GM13976 (cell line): Measurements from ENCODE around the gene ELMO1.

Source experiments
- DNase-seq: peaks from one replicate; pipeline ENCODE4 v3.0.0; 2012; ENCODE audit warnings: low spot score
- in situ Hi-C: fragments of 300-500 bp; cut with MboI; formaldehyde crosslinking; loops from one replicate; pipeline ENCODE4 v1.12.0; 2022; ENCODE audit warnings: low sequenced_read_pairs, mixed read lengths, inconsistent platforms; ENCODE audit not compliant: unreplicated experiment
- TF ChIP-seq, protein P1 (sequence below): IDR thresholded peaks from 2 replicates; pipeline ENCODE4 v1.5.1; 2012; ENCODE audit warnings: borderline replicate concordance, mild to moderate bottlenecking; ENCODE audit not compliant: insufficient read depth; ENCODE audit errors: extremely low read depth, missing control alignments, control extremely low read depth

The ELMO1 gene

GRCh38 chr7:37332243-37333016, 116.2 kb downstream of the ELMO1 start:
- TF ChIP-seq, protein P1, sequence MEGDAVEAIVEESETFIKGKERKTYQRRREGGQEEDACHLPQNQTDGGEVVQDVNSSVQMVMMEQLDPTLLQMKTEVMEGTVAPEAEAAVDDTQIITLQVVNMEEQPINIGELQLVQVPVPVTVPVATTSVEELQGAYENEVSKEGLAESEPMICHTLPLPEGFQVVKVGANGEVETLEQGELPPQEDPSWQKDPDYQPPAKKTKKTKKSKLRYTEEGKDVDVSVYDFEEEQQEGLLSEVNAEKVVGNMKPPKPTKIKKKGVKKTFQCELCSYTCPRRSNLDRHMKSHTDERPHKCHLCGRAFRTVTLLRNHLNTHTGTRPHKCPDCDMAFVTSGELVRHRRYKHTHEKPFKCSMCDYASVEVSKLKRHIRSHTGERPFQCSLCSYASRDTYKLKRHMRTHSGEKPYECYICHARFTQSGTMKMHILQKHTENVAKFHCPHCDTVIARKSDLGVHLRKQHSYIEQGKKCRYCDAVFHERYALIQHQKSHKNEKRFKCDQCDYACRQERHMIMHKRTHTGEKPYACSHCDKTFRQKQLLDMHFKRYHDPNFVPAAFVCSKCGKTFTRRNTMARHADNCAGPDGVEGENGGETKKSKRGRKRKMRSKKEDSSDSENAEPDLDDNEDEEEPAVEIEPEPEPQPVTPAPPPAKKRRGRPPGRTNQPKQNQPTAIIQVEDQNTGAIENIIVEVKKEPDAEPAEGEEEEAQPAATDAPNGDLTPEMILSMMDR = no peak
- in situ Hi-C loops = no loop called here
- no peak for DNase-seq

DNA sequence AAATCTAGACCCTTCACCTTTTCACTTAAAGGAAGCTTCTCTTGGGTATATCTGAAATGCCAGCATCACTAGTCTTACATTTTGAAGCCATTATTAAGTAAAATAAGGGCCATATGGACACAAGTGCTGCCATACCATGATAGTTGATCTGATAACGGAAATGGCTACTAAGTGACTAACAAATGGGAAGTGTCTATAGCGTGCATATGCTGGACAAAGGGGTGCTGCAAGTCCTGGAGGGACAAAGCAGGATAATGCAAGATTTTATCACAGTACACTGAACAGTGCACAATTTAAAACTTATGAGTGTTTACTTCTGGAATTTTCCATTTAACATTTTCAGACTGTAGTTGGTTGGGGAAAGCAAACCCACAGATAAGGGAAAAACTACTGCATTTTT, 117.9 kb downstream of the ELMO1 start:
- in situ Hi-C loops = no loop called here
- DNase-seq = no peak
- TF ChIP-seq, protein P1 = no peak

DNA sequence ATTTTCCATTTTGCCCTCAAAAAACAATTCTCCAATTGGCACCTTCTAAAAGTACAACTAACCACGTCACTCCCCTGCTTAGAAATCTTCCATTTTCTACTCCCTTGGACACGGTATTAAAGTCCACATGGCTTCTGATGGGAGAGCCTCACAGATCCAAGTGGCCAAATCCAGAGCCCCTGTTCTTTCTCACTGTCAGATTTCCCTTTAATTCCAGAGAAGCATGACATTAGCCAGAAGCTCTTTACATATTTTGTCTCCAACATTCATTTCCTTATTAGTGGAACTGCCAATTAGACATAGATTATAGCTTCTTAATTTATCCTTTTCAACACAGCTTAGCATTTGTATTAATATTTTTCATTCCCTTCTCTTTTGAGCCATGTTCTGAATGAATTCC, 118.7 kb downstream of the ELMO1 start:
- in situ Hi-C loops = no loop called here
- DNase-seq = no peak
- TF ChIP-seq, protein P1 = no peak

DNA sequence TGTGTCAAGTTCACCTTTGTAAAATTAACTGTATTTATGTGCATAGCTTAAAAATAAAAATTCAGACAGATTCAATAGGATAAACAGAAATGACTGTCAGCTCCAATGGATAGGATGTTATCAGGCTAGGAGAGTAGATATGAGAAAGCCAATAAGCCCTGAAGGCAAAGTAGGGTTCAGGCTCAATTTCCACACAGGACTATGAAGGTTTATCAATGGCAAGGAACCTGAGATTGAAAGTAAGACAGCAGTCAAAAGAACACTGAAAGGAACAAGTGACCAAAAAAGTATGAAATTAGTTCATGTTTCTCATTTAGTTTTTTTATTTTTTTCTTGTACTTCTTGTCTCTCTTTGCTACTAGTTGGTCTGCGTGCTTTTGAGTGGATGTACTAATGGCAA, 121.4 kb downstream of the ELMO1 start:
- in situ Hi-C loops = no loop called here
- TF ChIP-seq, protein P1 = no peak
- no peak for DNase-seq

DNA sequence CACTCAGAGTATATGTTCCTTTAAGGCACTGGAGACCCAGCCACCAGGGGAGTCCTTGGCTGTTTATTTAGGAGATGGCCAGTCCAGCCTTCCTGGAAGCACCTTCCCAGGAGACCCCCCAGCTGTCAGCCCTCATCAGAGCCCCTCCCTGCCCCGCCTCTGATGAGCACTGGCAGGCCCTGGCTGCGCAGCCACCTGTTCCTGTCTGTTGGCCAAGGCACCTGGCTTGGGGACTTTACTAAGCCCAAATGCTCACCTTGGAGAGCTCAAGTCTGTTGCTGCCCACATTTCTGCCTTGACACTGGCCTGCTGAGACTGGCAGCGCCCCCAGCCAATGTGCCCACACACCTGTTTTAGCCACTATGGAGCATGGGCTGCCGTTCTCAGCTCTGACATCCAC, 124.7 kb downstream of the ELMO1 start:
- in situ Hi-C loops = no loop called here
- TF ChIP-seq, protein P1 = no peak
- DNase-seq = no peak

- in situ Hi-C loops = no loop called here
- TF ChIP-seq, protein P1 = no peak
- no peak for DNase-seq
Observed at GRCh38 chr7:37322831-37323230, 125.8 kb downstream of the ELMO1 start.
